Activated CD8-positive, alpha-beta memory T cell treated with anti-CD3 and anti-CD28 coated beads for 36 hours (primary cell): Measurements from ENCODE around the gene RNGTT. TPM values are rescaled to one million over a fixed set of nuclear protein-coding genes. Genes with fewer than 3 reads are reported as not detected.
"Not testable (repeated sequence)": the region's sequence is repeated elsewhere in the genome, so short reads cannot be mapped to it uniquely, and the experiment has no call there.

ENCODE experiments used
- CTCF ChIA-PET: fragments of 350-600 bp; sonication (Branson Sonifier 250); formaldehyde crosslinking; loops from one replicate; lab custom pipeline; 2021; ENCODE audit warnings: antibody characterized with exemption; lab: Charles Lee
- POLR2A ChIA-PET: fragments of 350-600 bp; sonication (Branson Sonifier 250); formaldehyde crosslinking; loops from one replicate; lab custom pipeline; 2021; ENCODE audit warnings: antibody characterized with exemption; lab: Charles Lee
- total RNA-seq, 2 experiments: library from RNA; stranded (reverse); gene quantifications; one replicate each; pipeline ENCODE4 v1.2.3, GENCODE V29; 2021

The RNGTT gene
- total RNA-seq, 2 experiments from 2014 or later: 20.4 to 22.1 TPM

DNA sequence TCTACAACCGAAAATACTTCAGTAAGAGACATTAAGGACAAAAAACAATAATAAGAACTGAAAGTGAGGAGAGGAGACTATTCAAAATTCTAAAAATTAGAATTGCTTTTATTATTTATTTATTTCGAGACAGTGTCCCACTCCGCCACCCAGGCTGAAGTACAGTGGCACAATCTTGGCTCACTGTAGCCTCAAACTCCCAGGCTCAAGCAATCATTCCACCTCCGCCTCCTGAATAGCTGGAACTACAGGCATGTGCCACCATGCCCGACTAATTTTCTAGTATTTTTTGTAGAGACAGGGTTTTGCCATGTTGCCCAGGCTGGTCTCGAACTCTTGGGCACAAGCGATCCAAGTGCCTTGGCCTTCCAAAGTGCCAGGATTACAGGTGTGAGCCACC lies 123.1 kb downstream of the RNGTT start:
- ChIA-PET POLR2A (no interaction called here), CTCF (no interaction called here)

DNA sequence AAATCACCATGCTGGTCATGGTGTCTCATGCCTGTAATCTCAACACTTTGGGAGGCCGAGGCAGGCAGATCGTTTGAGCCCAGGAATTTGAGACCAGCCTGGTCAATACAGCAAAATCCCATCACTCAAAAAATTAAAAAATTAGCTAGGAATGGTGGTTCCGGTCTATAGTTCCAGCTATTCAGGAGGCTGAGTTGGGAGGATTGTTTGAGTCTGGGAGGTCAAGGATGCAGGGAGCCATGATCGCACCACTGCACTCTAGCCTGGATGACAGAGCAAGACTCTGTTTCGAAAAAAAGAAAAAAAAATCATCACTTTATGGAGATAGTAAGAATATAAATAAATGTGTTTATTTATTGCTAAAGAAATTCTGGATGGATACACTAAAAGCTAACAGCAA lies 124.1 kb downstream of the RNGTT start:
- CTCF ChIA-PET: no interaction called here
- POLR2A ChIA-PET: no interaction called here

DNA sequence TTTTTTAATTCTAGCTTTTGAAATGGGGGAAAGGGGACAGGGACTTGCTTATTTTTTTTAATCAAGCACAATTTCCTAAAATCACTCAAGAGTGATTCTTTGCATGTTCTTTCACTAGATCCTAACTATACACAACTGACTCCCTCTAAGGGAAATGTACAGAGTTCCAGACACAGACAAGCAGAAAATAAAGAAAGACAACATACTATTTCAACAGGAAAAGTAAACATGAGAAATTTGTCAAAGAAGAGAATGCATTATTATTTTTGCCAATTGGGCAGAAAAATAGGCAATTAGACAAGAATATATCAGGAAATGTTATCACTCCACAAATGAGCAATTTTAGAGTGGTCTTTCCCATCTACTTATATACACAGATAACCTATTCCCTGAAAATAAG lies 128.2 kb downstream of the RNGTT start:
- POLR2A ChIA-PET: no interaction called here
- CTCF ChIA-PET: no interaction called here

DNA sequence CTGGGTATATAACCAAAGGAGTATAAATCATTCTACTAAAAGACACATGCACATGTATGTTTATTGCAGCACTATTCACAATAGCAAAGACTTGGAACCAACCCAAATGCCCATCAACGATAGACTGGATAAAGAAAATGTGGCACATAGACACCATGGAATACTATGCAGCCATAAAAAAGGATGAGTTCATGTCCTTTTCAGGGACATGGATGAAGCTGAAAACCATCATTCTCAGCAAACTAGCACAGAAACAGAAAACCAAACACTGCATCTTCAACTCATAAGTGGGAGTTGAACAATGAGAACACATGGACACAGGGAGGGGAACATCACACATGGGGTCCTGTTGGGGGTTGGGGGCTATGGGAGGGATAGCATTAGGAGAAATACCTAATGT lies 130.3 kb downstream of the RNGTT start:
- CTCF ChIA-PET: interaction anchor here (1.1 kb wide), 1 partner anchor 52 kb away, joined by 3 read pairs; no protein-coding TSS in a partner anchor
- POLR2A ChIA-PET: not testable (repeated sequence)

DNA sequence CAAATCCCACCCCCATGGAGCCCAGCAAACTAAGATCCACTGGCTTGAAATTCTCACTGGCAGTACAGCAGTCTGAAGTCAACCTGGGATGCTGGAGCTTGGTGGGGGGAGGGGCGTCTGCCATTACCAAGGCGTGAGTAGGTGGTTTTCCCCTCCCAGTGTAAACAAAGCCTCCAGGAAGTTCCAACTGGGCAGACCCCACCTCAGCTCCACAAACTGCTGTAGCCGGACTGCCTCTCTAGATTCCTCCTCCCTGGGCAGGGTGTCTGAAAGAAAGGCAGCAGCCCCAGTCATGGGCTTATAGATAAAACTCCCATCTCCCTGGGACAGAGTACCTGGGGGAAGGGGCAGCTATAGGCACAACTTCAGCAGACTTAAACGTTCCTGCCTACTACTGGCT lies 135.8 kb downstream of the RNGTT start:
- POLR2A ChIA-PET, CTCF ChIA-PET: not testable (repeated sequence)

DNA sequence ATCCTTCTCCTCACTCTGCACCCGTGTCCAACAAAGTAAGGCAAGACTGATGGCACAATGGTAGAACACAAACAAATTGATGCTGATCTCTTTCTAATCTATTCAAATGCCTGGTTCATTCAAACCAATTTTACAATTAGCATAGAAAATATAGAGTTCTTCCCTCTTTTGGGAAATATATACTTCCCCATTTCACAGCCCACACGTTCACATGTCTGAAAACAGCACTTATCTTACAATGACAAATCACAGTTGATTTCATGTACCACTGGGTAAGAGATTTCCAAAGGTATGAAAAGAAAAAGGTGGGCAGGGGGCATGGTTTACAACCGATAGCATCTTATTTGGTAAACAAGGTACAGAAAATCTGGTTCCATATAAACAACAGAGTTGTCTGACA lies 137.6 kb downstream of the RNGTT start:
- ChIA-PET CTCF (no interaction called here), POLR2A (no interaction called here)

DNA sequence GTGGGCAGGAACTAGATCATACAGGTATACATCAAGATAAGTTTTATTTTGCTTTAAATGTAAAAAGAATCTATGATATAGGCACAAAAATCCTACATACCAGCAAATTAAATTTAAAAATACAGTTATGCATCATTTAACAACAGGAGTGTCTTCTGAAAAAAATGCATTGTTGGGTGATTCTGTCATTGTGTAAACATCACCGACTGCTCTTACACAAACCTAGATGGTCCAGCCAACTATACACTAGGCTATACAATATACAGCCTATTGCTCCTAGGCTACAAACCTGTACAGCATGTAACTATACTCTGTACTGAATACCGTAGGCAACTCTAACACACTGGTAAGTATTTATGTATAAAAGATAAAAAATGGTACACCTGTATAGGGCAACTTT lies 139.4 kb downstream of the RNGTT start:
- POLR2A ChIA-PET: no interaction called here
- CTCF ChIA-PET: no interaction called here

DNA sequence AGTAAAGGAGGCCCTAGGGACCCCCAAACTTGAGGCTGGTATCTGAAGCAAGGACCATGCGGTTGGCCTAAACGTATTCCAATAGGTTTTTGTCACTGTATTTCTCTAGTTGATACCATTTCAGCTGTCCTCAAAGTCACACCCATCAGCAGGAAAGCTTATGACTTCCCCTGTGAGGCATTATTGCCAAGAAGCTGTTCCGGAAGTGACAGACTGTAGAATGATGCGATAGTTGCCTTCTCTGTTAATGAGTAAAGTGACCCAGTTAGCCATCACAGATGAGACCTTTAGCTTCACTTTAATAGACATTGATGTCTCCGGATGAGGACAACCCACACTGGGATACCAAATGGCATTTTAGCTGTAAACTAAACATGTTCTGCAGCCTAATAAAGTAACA lies 147.9 kb downstream of the RNGTT start:
- ChIA-PET POLR2A (no interaction called here), CTCF (no interaction called here)

DNA sequence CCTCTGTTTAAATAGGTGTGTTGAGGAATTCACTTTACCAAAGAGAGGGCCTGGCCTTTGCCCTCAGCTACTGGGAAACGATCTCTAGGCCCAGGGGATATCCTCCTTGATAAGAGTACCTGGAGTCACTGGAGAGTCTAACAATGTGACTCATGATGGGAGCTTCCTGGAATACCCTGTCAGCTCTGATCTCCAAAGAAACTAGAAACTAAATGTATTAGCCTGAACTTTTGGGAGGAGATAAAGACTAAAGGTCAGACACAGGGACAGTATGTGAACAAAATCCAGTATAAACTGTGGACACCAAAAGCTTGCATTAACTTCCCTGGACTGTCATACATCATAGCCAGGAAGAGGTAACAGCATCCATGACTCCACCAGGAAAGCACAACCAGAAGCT lies 148.5 kb downstream of the RNGTT start:
- POLR2A ChIA-PET: no interaction called here
- CTCF ChIA-PET: no interaction called here

DNA sequence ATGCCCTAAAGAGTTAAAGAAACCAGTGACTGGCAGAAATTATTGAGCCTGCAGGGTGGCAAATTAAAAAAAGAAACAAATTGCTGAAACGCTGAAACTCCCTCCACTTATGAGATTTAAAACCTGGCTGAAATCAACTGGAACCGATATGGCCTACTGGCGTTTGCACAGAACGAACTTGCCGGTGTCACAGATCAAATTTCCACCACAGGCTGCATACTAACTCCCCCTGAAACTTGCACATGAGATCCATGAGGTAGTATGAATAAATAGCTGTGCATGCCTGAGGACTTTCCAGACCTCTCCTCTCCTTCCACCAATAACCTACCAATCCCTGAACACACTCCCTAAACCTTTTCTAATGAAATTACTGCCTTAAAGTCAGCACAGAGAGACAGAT lies 150.4 kb downstream of the RNGTT start:
- ChIA-PET CTCF (interaction anchor here (0.9 kb wide), 1 partner anchor 34 kb away, joined by 3 read pairs; no protein-coding TSS in a partner anchor), POLR2A (no interaction called here)

DNA sequence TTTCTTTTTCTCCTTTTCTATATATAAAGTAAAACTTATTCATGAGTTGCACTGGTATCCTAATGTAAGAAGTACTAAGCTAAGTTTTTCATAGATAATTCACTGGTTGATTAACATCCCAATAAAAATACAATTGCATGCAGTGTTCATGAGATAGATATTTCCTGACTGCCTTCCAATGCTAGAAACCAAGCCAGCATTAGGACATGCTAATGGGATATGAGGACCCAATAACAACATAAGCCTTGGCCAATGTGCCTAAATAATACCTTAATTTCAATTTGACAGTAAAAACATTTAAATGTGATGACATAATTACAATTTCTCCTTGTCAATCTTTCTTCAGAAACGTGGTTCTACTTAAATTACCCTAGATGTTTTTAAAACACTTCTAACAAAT lies 152.7 kb downstream of the RNGTT start:
- POLR2A ChIA-PET: no interaction called here
- CTCF ChIA-PET: no interaction called here

DNA sequence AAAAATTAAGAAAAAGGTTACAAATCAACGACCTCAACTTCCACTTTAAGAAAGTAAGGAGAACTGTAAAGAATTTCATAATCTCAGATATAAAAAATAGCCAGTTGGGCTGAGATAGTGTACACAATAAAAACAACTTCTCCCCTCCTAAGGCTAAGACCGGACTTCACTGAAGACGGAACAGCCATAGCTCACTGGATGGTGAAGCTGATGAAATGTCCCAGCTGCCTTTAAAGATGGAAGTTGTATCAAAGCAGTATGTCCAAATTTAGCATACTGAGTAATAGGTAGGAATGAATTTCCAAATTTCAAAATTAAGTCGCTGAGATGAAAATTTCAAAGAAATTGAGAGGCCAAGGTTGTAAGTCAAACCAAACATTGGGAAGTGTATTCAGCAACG lies 153.3 kb downstream of the RNGTT start:
- POLR2A ChIA-PET: no interaction called here
- CTCF ChIA-PET: no interaction called here

DNA sequence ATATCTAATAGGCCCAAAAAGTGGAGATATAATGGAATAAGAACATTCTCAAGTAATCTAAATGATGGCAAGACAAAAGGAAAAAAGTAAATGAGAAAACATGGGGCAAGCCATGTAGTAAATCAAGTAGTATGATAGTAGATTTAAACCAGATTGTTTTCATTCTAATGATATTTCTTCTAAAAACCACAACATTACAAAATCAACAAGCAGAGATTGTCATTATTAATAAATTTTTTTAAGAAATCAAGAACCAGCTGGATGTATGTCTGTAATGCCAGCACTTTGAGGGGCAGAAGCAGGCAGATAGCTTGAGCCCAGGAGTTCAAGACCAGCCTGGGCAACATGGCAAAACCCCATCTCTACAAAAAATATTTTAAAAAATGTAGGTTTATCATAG lies 155.0 kb downstream of the RNGTT start:
- ChIA-PET CTCF (no interaction called here), POLR2A (no interaction called here)

DNA sequence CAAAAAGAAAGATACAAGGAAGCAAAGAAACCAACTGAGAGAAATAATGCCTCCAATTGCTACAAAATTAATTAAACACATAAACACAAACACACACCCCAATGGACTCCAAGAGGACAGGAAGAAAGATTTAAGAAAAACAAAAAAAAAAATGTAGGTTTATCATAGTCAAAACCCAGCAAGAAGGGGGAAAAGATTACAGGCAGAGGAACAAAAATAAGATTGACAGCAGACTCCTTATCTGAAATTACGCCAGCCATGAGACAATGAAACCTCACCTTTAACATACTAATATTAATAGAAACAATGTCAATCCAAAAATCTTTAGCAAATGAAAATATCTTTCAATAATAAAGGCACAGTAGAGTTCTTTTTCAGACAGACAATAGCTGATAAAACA lies 155.8 kb downstream of the RNGTT start:
- ChIA-PET CTCF (no interaction called here), POLR2A (no interaction called here)

DNA sequence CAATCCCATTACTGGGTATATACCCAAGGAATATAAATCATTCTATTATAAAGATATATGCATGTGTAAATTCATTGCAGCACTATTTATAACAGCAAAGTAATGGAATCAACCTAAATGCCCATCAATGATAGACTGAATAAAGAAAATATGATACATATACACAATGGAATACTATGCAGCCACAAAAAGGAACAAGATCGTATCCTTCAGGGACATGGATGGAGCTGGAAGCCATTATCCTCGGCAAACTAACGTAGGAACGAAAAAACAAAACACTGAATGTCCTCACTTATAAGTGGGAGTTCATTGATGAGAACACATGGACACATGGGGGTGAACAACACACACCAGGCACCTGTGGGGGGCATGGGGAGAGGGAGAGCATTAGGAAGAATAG lies 156.7 kb downstream of the RNGTT start:
- ChIA-PET CTCF (no interaction called here), POLR2A (no interaction called here)

DNA sequence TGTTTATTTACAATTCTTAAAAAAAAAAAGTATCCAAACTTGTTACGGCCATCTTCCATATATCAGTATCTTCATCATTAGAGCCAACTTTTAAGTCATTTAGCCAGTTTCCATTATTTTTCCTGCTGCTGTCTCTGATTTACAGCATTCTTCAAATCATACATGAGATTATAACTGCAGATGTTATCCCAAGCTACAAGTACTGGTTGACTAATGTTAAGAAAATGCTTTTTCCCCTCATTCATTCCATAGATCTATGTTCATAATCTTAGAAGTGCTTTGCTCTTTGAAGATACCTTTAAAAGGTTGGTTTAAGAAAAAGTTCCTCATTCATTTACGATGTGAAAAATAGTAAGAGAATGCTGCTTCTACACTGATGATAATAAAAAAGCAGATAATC lies 158.7 kb downstream of the RNGTT start:
- ChIA-PET CTCF (no interaction called here), POLR2A (no interaction called here)

DNA sequence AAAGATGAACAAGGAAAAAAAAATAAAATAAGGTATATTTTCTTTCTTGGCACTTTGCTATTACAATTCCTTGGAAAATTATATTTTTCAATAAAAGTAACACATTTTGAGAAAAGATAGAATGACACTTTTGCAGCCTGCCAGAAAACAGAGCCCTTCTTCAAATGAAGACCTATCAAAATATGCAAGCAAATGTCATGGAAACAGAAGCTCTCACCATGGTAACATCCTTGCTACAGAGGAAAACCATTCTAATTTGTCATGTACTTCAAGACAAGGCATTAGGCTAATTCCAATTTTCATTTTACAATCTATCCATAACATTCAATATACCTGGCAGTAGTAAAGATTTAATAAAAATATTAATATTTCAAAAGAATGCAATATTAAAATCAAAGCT lies 177.9 kb downstream of the RNGTT start:
- ChIA-PET POLR2A (no interaction called here), CTCF (no interaction called here)

DNA sequence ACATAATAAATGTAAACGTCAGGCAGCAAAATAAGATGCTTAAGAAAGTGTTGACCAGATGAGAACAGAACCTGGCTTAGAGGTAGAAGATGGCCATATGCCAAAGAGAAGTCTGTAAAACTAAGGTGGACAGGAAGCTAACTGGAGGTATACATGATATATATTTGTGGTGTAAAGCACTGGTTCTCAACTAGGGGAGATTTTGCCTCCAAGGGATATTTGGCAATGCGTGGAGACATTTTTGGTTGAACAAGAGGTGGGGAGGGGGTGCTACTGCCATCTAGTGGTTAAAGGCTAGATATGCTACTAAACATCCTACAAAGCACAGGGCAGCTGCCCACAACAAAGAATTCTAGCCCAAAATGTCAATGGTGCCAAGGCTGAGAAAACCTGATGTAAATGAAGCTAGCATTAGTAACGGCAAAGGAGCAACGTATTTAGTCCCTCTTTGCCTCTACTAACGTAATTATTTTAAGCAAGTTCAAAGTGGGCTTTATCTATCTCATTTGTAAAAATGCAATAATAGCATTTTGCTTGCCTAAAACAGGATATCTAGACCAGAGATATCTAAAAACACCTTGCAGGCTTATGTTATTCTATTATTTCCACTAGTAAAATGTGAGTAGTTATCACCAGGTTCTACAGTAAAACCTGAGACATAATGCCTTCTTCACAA lies 182.6 kb downstream of the RNGTT start:
- ChIA-PET POLR2A (no interaction called here), CTCF (interaction anchor here (1.0 to 1.3 kb wide), 3 partner anchors 41 to 124 kb away, joined by 3 read pairs; no protein-coding TSS in a partner anchor)

DNA sequence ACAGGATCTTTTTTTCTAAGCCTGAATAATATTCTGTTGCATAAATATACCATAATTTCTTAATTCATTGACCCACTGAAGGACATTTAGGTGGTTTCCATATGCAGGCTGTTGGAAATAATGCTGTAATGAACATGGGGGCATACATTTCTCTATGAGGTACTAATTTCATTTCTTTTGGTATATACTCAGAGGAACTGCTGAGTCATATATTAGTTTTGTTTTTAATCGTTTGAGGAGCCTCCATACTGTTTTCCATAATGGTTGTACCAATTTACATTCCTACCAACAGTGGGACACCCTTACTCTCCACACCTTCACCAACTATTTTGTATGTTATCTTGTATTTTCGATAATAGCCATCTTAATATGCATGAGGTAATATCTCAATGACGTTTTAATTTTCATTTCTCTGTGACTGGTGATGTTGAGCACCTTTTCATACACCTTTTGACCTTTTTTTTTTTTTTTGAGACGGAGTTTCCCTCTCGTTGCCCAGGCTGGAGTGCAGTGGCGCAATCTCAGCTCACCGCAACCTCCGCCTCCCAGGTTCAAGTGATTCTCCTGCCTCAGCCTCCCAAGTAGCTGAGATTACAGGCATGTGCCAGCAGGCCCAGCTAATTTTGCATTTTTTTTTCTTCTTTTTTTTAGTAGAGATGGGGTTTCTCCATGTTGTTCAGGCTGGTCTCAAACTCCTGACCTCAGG lies 187.4 kb downstream of the RNGTT start:
- ChIA-PET CTCF (interaction anchor here (0.6 kb wide), 1 partner anchor 13 kb away, joined by 3 read pairs; no protein-coding TSS in a partner anchor), POLR2A (no interaction called here)

DNA sequence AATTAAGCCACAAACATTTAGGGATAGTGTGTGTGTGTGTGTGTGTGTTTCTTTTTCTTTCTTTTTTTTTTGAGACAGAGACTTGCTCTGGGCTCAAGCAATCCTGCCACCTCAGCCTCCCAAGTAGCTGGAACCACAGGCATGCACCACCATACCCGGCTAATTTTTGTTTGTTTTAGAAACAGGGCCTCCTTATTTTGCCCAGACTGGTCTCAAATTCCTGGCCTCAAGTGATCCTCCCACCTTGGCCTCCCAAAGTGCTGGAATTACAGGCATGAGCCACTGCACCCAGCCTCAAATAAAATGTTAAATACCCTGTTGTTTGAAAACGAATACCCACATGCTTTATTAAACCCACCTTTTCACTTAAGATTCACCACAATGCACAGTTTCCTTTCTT lies 195.3 kb downstream of the RNGTT start:
- POLR2A ChIA-PET, CTCF ChIA-PET: not testable (repeated sequence)

DNA sequence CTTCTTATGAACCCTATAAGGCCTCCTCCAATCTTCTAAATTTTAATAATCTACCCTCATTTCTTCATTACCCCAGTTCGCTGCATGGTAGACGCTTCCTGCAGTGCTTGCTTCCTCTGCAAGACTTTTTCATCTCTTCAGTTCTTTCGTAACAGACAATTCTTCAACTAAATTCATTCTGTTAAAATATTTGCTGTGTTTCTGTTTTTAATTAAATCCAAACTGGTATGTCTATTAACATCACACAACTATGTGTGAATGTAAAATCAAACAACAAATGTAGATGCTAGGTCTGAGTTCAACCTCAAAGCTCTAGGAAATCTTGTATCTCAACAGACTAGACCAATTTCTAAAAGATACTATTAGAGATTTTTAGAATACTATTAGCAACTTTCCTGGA lies 199.3 kb downstream of the RNGTT start:
- ChIA-PET POLR2A (no interaction called here), CTCF (no interaction called here)
